ENCODE results near the gene CLSTN2.

DNA sequence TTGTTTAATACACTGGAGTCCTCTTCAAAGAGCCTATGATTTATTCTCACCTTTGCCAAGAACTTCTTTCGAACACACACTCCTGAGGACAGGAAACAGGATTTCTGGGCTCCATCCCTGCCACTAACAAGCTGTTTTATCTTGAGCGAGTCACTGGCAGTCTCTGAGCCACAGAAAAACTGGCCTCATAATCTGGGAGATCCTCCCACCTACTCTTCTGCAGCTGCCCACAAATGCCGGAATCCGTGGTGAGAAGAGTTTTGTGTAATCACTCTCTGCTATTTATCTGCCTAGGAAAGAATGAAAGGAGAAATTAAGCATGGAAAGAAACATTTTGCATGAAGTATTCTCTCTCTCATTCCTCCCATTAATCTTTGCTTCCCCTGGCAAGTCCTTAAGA is 570.9 kb downstream of the CLSTN2 start:
- TF ChIP-seq, protein P1, sequence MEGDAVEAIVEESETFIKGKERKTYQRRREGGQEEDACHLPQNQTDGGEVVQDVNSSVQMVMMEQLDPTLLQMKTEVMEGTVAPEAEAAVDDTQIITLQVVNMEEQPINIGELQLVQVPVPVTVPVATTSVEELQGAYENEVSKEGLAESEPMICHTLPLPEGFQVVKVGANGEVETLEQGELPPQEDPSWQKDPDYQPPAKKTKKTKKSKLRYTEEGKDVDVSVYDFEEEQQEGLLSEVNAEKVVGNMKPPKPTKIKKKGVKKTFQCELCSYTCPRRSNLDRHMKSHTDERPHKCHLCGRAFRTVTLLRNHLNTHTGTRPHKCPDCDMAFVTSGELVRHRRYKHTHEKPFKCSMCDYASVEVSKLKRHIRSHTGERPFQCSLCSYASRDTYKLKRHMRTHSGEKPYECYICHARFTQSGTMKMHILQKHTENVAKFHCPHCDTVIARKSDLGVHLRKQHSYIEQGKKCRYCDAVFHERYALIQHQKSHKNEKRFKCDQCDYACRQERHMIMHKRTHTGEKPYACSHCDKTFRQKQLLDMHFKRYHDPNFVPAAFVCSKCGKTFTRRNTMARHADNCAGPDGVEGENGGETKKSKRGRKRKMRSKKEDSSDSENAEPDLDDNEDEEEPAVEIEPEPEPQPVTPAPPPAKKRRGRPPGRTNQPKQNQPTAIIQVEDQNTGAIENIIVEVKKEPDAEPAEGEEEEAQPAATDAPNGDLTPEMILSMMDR (IDR thresholded peaks at IDR 0.05; ENCODE audit: poor library complexity), result no peak
- TF ChIP-seq EZH2 (IDR thresholded peaks at IDR 0.05; ENCODE audit: borderline replicate concordance) (no peak), EZH2phosphoT487 (IDR thresholded peaks at IDR 0.05; ENCODE audit: low read depth, severe bottlenecking, unreplicated experiment) (no peak)

All from hepatocyte (in vitro differentiated cells).